Measurements from ENCODE around the gene OR51V1.
"Not testable (repeated sequence)": the region's sequence is repeated elsewhere in the genome, so short reads cannot be mapped to it uniquely, and the experiment has no call there.

Gene OR51V1

DNA sequence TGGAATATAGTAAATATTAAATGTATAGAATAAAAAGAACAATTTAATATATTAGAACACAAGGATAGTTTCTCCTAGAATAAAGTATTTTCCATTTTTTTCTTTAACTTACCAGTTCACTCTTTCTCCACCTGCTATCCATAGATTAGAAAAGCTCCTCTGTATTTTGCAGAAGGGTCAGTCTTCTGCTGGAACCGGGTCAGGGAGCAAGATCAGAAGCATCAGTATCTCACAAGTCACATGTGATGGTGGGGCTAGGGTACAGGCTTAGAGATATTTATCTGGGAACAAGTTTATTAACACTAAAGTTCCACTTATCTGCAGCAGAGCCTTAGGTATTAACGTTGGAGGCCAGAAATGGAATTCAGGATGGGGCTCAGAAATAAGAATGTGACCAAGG, 28.6 kb downstream of the OR51V1 start:
- no peaks in the 10 kb centered on the region for H3K4me1 Mint-ChIP-seq

DNA sequence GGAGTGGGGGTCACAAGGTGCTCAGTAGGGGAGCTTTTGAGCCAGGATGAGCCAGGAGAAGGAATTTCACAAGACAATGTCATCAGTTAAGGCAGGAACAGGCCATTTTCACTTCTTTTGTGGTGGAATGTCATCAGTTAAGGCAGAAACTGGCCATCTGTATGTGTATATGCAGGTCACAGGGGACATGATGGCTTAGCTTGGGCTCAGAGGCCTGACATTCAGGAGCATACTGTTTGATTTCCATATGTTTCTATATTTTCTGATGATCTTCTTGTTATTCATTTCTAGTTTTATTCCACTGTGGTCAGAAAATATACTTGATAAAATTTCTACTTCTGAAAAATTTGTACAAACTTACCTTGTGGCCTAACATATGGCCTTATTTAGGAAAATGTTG, 34.6 kb downstream of the OR51V1 start:
- ATAC-seq (replicated peaks); DNase-seq; H3K4me1 Mint-ChIP-seq; H3K27ac Mint-ChIP-seq; H3K4me3 Mint-ChIP-seq; H3K27me3 Mint-ChIP-seq; H3K36me3 Mint-ChIP-seq; H3K9me3 Mint-ChIP-seq: not testable (repeated sequence)

More for the DNA sequence above, 28.6 kb downstream of the OR51V1 start:
- H3K27ac Mint-ChIP-seq, result no peak overlapping the region
- H3K27me3 Mint-ChIP-seq, result no peaks in the 10 kb centered on the region
- no peak overlapping the region for H3K4me3 Mint-ChIP-seq
- no peaks in the 10 kb centered on the region for H3K9me3 Mint-ChIP-seq
- DNase-seq, result no peak
- H3K36me3 Mint-ChIP-seq, result no peaks in the 10 kb centered on the region
- ATAC-seq (replicated peaks), result no peak

DNA sequence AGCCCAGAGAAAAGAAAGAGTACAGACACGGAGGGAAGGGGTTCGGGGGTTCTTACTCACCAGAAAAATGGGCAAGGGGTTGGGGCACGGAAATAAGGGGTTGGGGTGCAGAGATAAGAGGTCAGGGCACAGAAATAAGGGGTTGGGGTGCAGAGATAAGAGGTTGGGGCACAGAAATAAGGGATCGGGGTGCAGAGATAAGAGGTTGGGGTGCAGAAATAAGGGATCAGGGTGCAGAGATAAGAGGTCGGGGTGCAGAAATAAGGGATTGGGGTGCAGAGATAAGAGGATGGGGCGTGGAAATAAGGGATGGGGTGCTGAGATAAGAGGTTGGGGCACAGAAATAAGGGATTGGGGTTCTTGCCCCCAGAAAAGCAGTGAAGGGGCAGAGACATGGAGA, 35.7 kb downstream of the OR51V1 start:
- H3K9me3 Mint-ChIP-seq; H3K36me3 Mint-ChIP-seq; H3K4me3 Mint-ChIP-seq; ATAC-seq (replicated peaks); DNase-seq; H3K27ac Mint-ChIP-seq; H3K4me1 Mint-ChIP-seq: not testable (repeated sequence)
- H3K27me3 Mint-ChIP-seq, result peaks cover 6 to 13% of the 10 kb centered on the region in 2 donors

DNA sequence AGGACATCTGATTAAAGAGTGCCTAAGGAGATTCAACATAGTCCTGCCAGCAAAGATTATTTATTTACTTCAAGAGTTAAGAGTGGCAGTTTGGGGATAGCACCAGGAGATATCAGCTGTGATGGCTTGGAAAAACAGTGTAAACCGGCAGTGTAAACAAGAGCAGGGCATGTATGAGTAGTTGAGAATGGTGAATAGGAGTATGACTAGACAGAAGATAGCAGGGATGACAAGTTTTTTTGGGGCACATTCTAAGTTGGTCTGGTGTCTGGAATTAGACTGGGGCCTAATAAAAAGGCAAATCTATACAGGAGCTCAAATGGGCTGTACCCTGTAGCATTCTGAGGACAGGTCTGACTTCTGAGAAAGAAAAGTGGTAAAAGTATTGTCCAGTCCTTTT, 39.4 kb downstream of the OR51V1 start:
- ATAC-seq (replicated peaks); H3K36me3 Mint-ChIP-seq; H3K4me3 Mint-ChIP-seq; H3K9me3 Mint-ChIP-seq; H3K4me1 Mint-ChIP-seq; DNase-seq; H3K27ac Mint-ChIP-seq: not testable (repeated sequence)
- H3K27me3 Mint-ChIP-seq, result peaks cover 6 to 13% of the 10 kb centered on the region in 2 donors

DNA sequence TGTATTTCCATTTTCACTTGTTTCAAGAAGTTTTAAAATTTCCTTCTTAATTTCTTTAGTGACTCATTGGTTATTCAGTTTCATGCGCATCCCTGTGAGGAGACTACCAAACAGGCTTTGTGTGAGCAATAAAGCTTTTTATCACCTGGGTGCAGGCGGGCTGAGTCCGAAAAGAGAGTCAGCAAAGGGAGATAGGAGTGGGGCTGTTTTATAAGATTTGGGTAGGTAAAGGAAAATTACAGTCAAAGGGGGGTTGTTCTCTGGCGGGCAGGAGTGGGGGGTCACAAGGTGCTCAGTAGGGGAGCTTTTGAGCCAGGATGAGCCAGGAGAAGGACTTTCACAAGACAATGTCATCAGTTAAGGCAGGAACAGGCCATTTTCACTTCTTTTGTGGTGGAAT, 40.3 kb downstream of the OR51V1 start:
- not testable (repeated sequence) for H3K4me1 Mint-ChIP-seq; ATAC-seq (replicated peaks); H3K27ac Mint-ChIP-seq

DNA sequence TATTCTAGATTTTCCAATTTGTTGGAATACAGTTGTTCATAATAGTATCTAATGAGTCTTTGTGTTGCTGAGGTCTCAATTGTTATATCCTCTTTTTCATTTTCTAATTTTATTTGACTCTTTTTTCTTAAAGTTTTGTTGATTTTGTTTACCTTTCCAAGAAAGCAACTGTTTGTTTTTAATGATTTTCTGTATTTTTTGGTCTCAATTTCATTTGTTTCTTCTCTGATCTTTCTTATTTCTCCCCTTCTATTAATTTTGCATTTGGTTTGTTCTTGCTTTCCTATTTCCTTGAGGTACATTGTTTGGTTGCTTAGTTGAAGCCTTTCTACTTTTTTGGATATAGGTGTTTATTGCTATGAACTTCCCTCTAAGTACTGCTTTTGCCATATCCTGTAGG, 40.7 kb downstream of the OR51V1 start:
- Mint-ChIP-seq H3K4me1 (no peaks in the 10 kb centered on the region), H3K9me3 (peaks cover 0 to 5% of the 10 kb centered on the region in 2 donors), H3K36me3 (no peaks in the 10 kb centered on the region), H3K4me3 (no peak overlapping the region), H3K27ac (no peak overlapping the region), H3K27me3 (peaks cover 5 to 13% of the 10 kb centered on the region in 2 donors)
- DNase-seq, result no peak
- no peak for ATAC-seq (replicated peaks)

More for the DNA sequence above, 40.3 kb downstream of the OR51V1 start:
- not testable (repeated sequence) for H3K36me3 Mint-ChIP-seq, H3K9me3 Mint-ChIP-seq, DNase-seq, H3K4me3 Mint-ChIP-seq
- peaks cover 6 to 13% of the 10 kb centered on the region in 2 donors for H3K27me3 Mint-ChIP-seq

DNA sequence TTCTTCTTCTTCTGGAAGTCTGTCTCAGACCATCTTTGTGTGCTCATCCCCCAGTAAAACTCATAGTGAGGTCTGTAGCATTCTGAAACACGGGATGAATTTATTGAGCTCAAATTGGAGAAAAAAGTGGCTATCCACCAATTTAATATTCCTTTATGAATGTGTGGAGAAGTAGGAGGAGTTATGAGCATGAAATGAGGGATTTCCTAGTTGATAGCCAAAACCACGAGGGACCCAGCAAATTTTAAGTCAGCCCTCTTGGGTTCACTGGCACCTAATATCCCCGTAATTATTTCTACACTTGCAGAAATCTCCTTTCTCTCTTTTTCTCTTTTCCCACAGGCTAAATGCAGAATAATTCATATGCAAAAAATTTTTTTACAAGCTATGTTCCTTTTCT, 45.8 kb downstream of the OR51V1 start, which contains the start of gene OR52A1:
Gene OR52A1 (minus strand): TSS at position 101 of the 400 bp plus-strand sequence. CDS start 2,388 bp downstream, outside the sequence.
- Mint-ChIP-seq H3K27ac (no peak within 1 kb of the TSS), H3K4me1 (no peaks in the 10 kb centered on the region), H3K36me3 (no peaks in the 10 kb centered on the region), H3K27me3 (peaks cover 0 to 12% of the 10 kb centered on the region in 2 donors), H3K4me3 (no peak within 1 kb of the TSS), H3K9me3 (no peaks in the 10 kb centered on the region)
- DNase-seq, result no peak
- ATAC-seq (replicated peaks), result no peak

DNA sequence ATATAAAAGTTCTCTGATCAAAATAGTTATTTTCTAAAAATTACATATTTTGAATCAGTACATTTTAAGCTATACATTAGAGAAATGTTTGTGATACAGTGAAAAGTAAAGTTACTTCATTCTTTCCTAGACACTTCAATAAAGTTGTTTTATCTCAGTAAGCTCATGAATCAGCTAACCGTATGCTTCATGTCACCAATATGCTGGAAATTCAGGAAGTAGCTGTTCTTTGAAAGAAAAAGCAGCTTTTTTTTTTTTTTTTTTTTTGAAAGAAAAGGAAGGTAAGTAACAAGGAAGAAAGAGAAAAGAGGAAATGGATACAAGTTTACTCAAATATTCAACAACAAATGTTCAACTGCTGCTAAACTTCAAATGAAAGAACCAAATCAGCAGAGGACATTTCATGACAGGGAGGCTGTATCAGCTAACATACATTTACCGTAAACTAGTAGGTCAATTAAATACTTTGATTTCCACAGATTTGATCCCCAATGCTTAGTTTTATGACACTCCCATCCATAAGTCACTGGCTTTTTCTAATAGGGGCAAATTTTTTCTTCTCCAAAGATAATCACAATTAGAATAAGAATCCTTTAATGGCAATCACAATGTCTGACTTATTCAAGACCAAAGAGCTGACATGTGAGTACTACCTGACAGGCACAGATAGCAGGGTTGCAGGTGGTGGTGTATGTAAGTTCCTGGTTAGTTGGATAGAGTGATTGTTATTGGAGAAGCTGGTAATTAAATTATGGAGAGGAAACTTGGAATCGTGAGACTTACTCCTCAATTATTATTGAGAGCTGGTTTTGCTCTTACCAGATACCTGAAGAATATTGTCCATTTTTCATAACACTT, 46.7 kb downstream of the OR51V1 start:
- H3K4me3 Mint-ChIP-seq, result no peak overlapping the region
- H3K9me3 Mint-ChIP-seq, result no peaks in the 10 kb centered on the region
- no peak for ATAC-seq (replicated peaks)
- H3K27me3 Mint-ChIP-seq, result peaks cover 0 to 12% of the 10 kb centered on the region in 2 donors
- DNase-seq, result no peak
- no peaks in the 10 kb centered on the region for H3K4me1 Mint-ChIP-seq
- no peak overlapping the region for H3K27ac Mint-ChIP-seq
- H3K36me3 Mint-ChIP-seq, result no peaks in the 10 kb centered on the region

DNA sequence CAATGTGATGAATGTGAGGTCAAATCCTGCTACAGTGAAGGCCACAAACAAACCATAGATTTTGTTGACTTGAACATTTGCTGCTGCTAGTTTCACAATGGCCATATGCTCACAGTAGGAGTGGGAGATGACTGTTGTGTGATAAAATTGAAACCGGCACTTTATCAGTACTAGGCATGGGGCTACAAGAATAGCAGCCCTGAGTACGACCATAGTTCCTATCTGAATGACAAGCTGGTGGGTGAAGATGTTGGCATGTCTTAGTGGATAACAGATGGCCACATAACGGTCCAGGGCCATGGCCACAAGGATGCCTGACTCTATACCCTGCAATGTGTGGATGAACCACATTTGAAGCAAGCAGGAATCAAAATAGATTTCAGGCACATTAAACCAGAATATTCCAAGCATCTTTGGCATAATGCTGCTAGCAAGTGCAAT, 48.7 kb downstream of the OR51V1 start:
- H3K4me1 Mint-ChIP-seq, result no peaks in the 10 kb centered on the region
- H3K27ac Mint-ChIP-seq, result no peak overlapping the region
- peaks cover 0 to 12% of the 10 kb centered on the region in 2 donors for H3K27me3 Mint-ChIP-seq
- no peak for ATAC-seq (replicated peaks)
- no peaks in the 10 kb centered on the region for H3K9me3 Mint-ChIP-seq
- H3K4me3 Mint-ChIP-seq, result no peak overlapping the region
- H3K36me3 Mint-ChIP-seq, result no peaks in the 10 kb centered on the region
- DNase-seq, result no peak
